HG03175 (cell line): ENCODE results near the gene POLRMT.
"Not testable (repeated sequence)": the region's sequence is repeated elsewhere in the genome, so short reads cannot be mapped to it uniquely, and the experiment has no call there.

Experiments
- ATAC-seq: cut with Tn5 transposase; IDR thresholded peaks from one replicate; pipeline ENCODE4 v1.9.1; 2021; ENCODE audit warnings: mild to moderate bottlenecking, moderate library complexity; ENCODE audit not compliant: unreplicated experiment

Gene POLRMT

DNA sequence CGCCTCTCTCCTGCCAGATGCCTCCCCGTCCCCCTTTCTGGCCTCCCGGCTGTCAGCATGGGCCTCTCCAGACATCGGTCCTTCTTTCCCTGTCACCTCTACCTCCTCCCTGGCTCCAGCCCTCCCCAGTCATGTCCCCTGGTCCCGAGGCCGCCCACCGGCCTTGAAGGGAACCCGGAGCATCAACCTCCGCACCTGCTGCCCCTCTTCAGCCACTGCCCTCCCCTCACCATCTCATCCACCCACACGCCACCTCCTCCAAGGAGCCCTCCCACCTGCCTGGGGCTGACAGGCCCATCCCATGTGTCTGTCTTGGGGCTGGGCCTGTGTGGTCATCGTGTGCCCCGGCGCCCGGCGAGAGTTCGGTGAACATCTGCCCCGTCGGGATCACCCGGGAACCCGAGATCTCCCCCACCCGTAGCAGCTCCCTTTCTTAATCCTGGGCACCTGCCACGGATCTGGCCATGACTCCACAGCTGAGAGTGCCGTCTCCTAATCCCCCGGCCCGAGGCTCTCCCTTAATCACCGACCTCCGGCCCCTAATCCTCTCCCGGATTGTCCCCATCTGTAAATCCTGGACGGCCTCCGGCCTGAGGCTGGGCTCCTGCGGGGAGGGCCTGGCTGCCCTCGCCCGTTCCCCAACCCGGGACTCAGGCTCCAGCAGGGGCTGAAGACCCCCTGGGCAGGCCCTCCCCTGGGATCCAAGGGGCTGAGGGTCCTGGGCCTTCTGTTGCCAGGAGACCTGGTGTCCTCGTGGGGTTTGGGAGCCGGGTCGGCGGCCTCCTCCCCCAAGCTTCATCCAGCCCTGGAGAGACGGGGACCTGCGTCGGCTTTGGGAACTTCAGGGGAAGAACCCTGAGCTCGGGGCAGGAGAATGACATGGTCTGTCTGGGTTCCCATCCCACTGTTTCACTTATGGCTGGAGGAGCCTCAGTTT, 37.7 kb downstream of the POLRMT start:
- ATAC-seq = no peak

DNA sequence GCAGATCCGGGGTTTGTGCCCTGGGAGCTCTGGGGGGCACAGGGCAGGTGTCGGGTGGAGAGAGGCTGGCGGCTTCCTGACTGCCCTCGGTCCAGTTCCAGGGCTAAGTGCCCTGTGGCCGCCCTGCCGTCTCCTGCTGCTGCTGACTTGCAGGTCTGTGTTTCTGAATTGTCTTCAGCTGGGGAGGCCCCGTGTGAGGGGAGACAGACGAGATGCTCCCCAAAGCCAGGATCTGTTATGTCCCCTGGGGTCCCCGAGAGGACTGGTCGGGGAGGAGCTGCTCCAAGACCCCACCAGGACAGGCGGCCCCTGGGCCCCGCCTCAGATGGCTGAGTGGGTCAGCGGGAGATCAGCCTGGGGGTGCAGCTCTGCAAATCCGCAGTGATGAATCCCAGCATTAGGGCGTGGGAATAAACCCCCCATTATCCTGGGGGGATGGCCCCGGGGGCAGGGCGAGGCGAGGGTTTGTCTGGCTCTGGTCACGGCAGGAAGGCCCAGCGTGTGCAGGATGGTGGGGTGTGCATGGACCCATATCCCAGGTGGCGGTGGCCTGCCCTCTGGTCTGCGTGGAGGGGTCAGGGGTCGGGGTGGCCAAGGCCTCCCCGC, 39.0 kb downstream of the POLRMT start:
- no peak for ATAC-seq

DNA sequence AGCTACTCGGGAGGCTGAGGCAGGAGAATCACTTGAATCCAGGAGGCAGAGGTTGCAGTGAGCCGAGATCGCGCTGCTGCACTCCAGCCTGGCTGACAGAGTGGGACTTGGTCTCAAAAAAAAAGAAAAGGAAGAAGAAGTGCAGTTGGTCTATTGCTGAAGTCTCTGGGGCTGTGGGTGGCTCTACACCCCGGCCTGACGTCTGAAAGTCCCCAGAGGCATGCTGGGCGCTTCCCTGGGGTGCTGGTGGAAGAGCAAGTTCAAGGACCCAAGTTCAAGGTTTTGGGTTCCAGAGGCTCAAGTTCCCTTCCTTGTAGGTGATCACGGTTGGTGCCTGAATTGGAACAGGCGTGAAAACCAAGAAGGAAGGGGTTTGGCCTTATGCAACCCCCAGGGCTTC, 39.8 kb downstream of the POLRMT start:
- no peak for ATAC-seq

DNA sequence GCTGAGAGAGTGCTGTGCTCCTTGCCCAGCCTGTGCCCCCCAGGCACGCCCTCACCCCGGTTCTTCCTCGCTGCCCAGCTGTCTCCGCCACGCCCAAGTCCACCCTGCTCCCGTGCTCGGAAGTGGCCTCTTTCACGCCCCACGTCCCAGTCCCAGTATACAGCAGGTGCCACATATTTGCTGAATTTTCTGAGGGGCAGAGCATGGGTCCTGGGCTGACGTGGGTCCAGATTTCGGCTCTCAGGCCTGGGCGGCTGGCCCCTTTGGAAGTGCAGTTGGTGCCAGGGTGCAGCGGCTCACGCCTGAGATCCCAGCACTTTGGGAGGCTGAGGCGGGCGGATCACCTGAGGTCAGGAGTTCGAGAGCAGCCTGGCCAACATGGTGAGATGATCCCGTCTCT, 40.3 kb downstream of the POLRMT start:
- ATAC-seq = no peak

DNA sequence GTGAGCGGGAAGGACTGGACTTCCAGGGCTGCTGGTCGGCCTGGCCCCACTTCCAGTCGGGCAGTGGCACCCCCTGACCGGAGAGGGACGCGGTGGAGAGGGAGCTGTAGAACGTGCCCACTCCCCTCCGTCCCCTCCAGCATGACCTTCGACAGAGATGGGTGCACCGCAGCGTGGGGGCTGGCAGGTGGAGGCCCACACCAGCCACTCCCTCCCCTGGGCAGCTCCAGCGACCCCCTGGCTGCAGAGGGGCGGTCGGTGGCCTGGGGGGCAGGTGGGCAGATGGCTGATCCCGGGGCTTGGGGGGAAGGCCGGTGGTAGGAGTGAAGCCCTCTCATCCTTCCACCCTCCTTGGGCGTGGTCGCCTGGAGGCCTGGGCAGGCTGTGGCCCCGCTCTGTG, 41.2 kb downstream of the POLRMT start:
- ATAC-seq = no peak

DNA sequence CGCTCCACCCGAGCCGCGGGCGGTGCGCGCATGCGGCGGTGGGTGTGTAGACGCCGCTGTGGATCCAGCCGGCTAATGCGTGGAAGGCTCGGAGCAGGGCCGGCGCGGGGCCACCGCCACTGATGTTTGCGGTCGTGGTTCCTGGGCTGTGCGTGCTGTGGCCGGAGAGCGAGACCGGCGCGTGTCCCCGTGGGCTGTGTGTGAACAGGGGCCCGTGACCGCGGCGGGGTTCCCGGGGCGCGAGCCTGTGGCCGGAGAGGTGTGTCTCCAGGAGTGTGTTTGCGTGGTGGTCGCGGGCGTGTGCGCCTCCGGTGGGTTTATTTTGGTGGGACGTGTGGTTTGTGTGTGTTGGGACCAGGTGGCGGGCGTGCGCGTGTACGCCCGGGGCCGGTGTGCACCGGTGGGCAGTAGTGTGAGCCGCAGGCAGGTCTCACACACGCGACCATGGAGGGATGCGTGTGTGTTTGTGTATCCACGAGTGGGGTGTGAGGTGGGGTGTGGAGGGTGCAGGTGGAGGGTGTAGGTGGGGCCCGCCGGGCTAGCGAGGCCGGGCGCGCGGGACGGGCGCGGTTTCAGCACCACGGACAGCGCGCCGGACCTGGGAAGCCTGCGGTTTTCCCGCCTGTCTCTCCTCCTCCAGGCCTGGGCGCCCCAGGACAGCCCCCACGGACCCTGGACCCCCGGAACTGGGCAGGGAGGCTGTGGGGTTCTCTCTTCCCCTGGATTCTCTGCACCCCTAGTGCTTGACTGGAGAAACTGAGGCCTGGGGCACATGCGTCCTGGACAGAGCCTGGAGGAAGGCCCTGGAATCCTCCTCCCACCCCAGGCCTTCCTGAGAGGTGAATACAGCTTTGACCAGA, 42.0 kb downstream of the POLRMT start:
- ATAC-seq = no peak

DNA sequence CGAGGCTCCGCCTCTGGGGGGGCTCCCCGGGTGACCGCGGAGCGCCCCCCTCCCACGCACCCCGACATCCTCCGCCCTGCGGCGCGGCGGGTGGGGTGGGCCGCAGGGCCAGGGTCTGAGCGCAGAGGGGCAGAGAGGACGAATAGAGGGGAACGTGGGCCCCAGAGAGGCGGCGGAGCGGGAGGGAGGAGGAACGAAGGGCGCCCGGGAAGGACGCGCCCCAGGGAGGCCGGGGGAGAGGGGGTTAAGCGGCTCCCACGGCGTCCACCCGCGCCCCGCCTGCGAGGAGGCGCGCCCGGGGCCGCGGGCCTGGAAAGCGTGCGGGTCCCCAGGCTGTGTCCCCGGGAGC, 42.6 kb downstream of the POLRMT start:
- ATAC-seq = no peak

DNA sequence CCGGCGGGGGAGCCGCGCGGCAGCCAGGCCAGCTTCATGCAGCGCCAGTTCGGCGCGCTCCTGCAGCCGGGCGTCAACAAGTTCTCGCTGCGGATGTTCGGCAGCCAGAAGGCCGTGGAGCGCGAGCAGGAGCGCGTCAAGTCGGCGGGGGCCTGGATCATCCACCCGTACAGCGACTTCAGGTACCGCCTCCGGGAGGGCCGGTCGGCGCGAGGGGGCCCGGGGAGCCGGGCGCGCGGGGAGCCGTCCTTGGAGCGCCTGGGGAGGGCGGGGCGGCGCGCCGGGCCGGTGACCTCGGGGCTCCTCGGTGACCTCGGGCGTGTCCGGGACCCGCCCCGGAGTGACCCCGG, 43.0 kb downstream of the POLRMT start:
- no peak for ATAC-seq

DNA sequence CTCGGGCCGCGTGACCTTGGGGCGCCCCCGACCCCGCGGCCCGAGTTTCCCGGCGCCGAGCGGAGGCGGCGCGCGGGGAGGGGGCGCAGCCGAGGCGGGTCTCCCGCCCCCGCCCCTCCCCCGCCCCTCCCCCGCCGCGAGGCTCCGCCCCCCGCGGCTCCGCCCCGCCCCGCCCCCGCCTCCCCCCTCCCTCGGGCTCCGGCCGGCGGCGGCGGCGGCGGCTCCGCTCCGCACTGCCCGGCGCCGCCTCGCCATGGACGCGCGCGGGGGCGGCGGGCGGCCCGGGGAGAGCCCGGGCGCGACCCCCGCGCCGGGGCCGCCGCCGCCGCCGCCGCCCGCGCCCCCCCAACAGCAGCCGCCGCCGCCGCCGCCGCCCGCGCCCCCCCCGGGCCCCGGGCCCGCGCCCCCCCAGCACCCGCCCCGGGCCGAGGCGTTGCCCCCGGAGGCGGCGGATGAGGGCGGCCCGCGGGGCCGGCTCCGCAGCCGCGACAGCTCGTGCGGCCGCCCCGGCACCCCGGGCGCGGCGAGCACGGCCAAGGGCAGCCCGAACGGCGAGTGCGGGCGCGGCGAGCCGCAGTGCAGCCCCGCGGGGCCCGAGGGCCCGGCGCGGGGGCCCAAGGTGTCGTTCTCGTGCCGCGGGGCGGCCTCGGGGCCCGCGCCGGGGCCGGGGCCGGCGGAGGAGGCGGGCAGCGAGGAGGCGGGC, 43.5 kb downstream of the POLRMT start, which contains the start of gene HCN2:
Gene HCN2 (plus strand): TSS at position 189 of the 703 bp plus-strand sequence. CDS start 65 bp downstream, at position 254.
- no peak for ATAC-seq

DNA sequence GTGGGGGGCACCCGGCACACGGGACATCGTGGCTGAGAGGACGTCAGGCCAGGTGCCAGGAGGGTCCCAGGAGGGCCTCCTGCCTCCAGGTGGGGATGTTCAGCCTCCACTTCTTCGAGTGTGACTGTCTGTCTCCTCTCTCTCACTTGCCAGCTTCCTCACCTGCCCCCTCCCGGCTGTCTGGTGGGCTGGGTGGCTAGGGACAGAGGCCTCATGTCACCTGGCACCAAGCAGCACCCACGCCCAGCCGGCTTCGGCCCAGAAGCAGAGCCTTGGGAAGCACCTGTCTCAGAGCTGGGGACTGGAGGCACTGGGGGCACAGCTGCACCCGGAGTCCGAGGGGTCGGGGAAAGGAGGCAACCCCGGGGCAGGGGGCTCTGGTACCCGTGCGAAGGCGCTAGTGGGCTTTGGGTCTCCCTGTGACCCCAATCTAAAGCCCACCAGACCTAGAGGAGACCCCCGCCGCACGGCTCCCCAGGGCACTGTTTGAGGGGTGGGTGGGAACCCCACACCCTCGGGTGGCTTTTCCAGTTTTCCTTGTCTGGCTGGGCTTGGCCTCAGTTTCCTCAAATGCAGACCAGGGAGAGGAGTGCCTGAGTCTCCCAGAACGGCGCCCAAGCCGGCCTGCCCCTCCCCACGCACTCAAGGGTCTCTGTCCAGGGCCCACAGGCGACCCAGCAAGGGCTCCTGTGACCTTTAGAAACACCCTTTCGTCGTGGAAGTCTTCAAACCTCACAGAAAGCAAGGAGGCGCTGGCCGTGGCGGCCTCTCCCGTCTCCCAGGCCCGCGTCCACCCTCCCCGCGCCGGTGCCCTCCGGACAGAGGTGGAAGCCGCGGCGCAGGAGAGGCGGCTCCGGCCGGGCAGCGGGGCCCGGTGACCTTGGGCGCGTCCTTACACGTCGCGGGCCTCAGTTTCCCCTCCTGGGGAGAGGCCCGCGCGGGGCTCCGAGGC, 44.3 kb downstream of the POLRMT start:
- no peak for ATAC-seq

DNA sequence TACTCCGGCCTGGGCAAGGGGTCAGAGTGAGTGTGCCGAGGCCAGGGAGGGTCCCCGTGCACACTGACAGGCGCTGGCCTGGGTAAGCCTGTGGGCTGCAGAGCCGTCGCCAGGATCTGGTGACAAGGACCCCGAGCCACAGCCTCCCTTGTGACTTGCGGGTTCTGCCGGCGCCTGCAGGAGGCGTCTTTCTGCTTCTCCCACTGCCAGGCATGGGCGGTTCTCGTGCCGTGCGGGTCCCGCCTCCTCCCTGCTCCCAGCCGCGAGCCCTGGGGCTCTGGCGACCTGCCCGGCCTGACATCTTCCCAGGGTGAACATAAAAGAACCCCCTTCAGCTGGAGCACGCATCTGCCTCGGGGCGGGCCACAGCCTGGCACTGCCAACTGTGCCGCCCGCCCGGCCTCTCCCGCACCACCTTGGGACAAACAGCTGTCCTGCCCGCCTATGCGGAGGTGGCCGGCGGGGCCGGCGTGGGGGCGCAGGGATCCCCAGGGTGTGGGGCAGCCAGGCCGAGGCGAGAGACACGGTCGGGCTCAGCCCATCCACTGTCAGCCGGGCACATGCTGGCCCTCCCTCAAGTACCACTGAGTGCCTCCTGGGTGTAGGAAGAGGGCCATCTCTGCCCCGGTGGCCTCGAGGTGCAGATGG, 45.1 kb downstream of the POLRMT start:
- no peak for ATAC-seq

DNA sequence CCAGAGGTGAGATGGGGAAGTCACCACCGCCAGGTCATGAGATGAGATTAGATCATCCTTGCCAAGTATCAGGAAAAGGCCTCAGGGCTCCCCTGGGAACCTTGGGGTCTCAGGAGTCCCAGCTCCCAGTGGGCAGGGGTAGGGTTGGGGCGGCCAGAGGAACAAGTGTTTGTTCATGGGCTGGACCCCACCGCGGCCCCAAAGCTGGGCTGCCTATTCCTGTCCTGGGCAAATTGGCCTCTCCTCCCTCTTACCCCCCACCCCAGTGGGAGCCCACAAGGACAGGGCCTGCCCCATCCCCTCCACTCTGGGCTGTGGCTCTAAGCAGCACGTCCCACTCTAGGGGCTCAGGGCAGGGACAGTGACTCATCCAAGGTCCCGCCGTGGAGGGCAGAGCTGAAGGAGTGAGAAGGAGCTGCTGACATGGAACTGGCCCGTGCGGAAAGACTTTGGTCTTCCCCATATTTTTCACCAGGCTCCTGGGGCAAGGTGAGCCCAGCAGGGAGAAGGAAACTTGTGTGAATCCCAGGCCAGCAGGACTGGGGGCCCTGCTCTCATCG, 47.7 kb downstream of the POLRMT start:
- no peak for ATAC-seq

DNA sequence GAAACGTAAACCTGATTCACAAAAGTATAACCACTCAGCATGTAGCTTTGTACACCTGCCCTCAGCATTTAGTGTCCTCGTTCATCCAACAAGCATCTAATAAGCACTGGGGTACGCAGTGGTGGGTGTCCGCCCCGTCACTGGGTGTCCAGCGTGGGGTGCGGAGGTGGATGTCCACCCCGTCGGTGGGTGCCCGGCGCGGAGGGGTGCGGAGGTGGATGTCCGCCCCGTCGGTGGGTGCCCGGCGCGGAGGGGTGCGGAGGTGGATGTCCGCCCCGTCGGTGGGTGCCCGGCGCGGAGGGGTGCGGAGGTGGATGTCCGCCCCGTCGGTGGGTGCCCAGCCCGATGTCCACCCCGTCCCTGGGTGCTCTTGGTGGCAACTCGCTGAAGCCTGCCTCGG, 48.2 kb downstream of the POLRMT start:
- ATAC-seq = not testable (repeated sequence)

DNA sequence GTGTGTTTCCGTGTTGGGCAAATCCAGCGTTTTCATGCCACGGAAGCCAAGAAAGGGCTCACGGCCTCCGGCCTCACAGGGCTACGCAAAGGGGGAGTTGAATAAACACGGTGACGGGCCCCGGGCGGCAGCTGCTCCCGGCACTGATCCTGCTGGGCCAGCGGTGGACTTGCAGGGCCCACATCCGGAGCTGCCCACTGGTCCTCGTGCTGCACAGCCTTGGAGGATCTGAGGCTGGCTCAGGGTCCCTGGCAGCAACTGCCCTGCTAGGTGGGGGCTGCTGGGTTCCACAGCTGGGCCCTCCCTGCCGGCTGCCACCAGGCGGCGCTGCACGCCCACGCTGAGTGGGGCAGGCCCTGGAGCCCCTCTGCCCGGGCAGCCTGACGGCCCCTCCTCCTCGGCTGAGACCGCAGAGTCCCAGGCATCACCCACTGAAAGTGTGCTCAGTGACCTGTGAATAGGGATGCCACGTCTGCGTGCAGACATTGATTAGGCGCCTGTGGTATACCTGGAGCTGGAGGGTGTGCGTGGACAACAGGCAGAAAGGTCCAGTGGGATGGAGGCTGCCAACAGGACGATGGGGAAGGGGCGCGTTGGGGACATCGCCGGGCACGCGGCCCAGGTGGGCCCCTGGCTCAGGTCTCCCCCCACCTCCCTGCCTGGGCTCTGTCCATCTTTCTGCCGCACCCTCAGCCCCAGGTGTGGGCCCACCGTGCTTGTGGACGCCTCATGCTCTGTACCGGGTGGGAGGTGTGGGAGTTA, 48.9 kb downstream of the POLRMT start:
- no peak for ATAC-seq

DNA sequence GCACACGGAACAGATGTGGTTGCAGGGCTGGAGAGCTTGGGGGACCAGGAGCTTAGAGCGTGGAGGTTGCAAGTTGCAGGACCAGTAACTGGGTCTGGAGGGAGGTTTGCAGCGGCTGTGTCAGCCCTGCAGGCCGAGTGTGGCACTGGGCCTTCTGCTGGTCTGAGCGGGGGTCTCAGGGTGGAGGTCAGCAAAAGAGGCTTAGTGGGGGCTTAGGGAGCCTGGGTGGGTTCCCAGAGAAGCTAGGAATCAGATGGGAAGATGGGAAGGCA, 49.4 kb downstream of the POLRMT start:
- no peak for ATAC-seq

DNA sequence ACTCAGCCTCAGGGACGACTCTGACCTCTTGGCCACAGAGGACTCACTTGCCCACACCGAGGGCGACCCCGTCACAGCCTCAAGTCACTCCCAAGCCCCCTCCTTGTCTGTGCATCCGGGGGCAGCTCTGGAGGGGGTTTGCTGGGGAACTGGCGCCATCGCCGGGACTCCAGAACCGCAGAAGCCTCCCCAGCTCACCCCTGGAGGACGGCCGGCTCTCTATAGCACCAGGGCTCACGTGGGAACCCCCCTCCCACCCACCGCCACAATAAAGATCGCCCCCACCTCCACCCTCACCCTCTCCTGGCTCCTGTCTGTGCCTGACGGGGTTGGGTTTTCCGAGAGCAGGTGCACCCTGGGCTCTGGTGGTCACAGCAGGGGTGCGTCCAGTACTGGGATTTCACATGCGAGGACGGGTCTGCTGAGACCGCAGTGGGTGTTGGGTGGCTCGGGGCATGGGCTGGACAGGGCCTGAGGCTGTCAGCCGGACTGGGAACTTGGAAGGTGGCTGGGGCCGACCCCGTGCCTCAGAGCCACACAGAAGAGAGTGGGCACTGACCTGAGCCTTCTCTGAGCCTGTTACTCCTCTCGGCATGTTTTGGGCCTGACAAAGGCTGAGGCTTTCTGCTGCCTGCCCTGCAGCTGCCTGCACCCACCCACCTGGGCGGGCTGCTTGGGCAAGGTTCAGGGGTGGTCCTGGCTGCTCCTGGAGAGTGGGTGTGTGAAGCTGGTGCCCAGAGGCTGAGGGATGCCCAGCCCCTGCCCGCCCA, 50.0 kb downstream of the POLRMT start:
- ATAC-seq = no peak

DNA sequence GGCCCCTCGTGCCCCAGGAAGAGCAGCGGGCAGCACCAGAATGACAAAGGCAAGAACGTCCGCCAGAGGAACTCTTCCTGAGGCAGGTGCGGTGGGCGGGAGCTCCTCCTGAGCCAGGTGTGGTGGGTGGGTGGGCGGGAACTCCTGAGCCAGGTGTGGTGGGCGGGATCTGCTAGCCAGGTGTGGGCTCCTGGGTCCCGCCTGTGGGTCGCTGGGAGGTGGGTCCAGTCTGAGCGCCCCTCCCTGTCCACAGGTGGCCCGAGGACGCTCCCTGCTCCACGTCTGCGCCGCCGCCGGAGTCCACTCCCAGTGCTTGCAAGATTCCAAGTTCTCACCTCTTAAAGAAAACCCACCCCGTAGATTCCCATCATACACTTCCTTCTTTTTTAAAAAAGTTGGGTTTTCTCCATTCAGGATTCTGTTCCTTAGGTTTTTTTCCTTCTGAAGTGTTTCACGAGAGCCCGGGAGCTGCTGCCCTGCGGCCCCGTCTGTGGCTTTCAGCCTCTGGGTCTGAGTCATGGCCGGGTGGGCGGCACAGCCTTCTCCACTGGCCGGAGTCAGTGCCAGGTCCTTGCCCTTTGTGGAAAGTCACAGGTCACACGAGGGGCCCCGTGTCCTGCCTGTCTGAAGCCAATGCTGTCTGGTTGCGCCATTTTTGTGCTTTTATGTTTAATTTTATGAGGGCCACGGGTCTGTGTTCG, 50.7 kb downstream of the POLRMT start:
- ATAC-seq = no peak
